ENCODE measurements around the gene SALL4.
"Not testable (repeated sequence)": the region's sequence is repeated elsewhere in the genome, so short reads cannot be mapped to it uniquely, and the experiment has no call there.

The SALL4 gene

DNA sequence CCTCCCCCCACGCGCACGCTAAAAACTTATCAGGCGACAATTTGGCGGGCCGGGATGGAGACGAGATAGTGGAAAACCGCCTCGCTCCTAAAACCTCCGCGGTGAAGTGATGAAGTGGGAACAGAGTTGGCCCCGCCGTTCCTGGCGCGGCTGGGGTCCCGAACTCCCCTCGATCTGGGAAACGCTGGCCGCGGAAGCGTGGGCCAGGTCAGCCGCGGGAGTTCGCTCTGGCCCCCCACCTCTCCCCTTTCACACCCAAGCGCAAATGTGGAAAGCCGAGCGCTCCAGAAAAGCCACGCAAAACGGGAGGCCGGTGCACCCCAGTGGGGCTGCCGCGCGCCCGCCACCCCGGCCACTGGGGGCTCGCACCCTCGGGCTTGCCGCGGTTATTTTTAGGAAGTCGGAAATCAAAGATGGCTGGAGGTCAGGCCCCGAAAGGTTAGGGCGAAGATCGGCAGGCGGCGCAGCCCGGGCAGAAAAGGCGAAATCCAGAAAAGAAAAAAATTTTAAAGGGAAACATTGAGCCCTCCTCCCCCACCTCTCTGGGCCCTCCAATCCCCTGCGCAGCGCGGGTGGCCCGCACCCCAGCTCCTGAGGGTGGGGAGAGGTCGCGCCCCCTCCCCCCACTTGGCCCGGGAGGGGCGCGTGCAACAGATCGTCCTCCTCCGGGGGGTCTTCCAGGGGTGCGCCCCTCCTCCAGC, 1.0 kb downstream of the SALL4 start:
- no peak for DNase-seq

DNA sequence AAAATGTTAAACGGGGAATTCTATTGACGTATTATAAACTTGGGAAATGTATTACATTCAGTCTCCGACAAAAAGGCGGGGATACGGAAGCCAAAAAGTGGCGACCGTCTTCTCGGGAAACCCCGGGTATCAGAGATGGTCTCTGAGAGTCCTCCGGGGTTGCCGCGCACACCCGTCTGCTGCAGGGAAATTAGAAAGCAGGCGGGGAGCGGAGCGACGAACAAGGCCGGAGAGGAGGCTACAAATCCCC, 1.5 kb downstream of the SALL4 start:
- DNase-seq: no peak

DNA sequence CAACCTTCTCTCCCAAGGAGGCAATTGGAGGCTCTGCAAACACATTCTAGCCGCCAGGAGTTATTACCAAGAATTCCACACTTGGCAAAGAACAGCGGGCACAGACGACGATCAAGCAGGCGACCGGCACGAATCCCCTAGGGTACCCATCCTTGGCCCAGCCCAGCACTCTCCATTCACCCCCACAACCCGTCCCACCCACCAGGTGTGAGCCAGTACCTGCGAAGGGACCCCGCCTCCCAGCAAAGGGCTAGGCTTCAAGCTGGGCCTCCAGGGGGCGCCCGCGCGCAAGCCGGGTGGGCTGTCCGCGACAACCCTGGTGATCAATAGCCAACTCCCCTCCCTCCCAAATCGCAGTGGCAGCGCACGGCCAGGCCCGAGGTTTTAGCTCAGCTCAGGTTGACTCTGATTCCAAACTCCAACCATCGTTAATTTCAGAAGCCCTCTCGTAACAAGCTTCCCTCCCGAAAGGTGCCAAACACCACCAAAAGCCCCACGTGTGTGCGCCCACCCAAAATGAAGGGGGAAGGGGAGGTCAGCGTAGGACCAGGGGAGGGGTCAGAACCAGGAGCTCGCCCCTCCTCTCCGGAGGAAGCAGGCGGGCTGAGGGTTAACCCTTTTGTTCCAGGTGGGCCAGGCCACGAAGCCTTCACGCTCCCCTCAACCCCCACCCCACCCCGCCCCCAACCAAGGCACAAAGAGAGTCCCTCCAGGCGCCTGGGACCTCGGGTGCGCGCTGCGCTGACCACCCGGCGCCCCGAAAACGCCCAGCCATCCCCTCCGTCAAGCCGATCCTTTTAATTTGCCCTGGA, 2.1 kb downstream of the SALL4 start:
- DNase-seq: no peak

- peak in 1 of 2 experiments; percentile 0 for DNase-seq
These were observed 2.9 kb downstream of the SALL4 start for GRCh38 chr20:51799401-51799860.

- DNase-seq: no peak
These were observed 4.8 kb downstream of the SALL4 start for GRCh38 chr20:51797357-51798025.

- DNase-seq: no peak
These were observed 6.0 kb downstream of the SALL4 start for GRCh38 chr20:51796340-51796739.

- no peak for DNase-seq
These were observed 9.4 kb downstream of the SALL4 start for GRCh38 chr20:51792960-51793359.

DNA sequence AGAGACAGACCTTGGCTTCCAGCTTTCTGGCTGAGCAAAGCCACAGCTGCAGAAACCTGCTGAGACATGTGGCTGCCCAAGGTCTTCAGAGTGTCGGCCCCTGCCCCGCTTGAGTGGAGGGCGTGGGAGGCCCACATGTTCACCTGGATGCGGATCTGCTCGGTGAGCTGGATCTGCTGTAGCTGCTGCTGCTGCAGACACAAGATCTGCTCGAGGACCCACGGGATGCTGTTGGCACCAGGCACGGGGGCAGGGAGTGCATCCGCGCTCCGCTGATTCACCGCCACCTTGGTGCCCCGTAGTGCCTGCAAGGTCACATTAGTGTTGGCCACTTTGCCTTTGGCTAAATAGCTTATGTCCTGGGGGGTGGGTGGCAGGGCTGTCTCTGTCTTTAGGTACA, 10.7 kb downstream of the SALL4 start:
- DNase-seq: no peak

DNA sequence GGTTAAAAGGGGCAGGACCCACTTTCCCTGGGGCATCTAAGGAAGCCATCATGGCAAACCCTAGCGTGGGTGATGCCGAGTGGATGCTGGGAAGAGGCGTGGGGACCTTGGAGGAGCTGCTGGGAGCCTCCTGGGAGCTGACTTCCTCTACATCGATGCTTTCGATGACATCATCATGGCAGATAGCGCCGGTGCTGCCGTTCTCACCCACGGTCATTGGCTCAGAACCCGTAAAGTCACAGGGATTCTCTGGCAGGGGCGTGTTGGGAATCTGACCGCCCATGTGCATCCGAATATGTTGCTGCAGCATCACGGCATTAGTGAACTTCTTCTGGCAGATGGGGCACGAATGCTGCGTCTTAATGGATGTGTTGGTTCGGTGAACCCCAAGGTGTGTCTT, 12.1 kb downstream of the SALL4 start:
- no peak for DNase-seq

GRCh38 chr20:51789434-51789833, 12.9 kb downstream of the SALL4 start:
- no peak for DNase-seq

DNA sequence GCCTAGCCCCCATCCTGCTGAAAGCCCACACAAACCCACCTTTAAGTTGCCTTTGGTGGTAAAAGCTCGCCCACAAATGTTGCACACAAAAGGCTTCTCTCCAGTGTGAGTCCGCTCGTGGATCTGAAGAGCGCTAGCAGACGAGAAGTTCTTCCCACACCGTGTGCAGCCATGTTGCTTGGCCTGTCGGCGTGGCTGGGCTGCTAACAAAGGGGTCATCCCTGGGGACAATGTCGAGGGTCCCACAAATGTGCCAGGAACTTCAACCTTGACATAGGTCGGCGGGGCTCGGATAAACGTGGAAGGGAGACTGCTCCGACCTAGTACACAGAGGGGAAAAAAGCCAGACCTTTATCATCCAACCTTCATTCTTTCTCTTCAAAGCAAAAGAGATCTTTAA, 13.5 kb downstream of the SALL4 start:
- no peak for DNase-seq

- no peak for DNase-seq
These were observed 18.0 kb downstream of the SALL4 start for GRCh38 chr20:51784299-51784698.

- DNase-seq: not testable (repeated sequence)
These were observed 24.0 kb downstream of the SALL4 start for GRCh38 chr20:51778229-51778759.

- DNase-seq: no peak
These were observed 27.1 kb downstream of the SALL4 start for GRCh38 chr20:51775241-51775640.

GRCh38 chr20:51772236-51772635, 30.1 kb downstream of the SALL4 start:
- DNase-seq: no peak

DNA sequence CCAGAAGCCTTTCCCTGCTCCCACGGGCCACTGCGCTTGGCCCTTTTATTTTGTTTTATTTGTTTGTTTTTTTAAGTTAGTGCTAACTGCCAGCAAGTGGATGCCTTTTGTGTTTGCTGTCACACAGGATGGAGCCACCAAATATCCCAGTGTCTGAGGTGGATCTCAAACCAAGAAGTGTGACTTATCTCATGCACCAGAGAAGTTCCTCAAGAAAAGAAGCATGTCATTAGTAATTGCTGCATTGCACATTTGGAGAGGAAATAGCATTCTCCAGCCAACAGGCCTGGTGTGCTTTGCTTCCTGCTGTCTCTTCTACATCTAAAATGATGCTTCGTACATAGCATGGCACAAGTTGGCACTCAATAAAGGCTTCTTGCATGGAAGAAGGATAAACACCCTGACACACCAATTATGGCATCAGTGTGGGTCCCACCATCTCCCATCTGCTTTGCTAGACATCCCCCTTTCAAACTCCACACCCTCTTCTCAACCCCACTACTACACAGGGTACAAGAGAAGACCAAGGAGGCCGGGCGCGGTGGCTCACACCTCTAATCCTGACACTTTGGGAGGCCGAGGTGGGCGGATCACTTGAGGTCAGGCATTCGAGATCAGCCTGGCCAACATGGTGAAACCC, 32.2 kb downstream of the SALL4 start:
- no peak for DNase-seq

- DNase-seq: no peak
These were observed 33.4 kb downstream of the SALL4 start for GRCh38 chr20:51768759-51769517.

- no peak for DNase-seq
These were observed 34.2 kb downstream of the SALL4 start, which contains the start of gene ATP9A for GRCh38 chr20:51767867-51768758. TSS of gene ATP9A (minus strand) at chr20:51768390. CDS start at chr20:51768369, 21 bp downstream.

DNA sequence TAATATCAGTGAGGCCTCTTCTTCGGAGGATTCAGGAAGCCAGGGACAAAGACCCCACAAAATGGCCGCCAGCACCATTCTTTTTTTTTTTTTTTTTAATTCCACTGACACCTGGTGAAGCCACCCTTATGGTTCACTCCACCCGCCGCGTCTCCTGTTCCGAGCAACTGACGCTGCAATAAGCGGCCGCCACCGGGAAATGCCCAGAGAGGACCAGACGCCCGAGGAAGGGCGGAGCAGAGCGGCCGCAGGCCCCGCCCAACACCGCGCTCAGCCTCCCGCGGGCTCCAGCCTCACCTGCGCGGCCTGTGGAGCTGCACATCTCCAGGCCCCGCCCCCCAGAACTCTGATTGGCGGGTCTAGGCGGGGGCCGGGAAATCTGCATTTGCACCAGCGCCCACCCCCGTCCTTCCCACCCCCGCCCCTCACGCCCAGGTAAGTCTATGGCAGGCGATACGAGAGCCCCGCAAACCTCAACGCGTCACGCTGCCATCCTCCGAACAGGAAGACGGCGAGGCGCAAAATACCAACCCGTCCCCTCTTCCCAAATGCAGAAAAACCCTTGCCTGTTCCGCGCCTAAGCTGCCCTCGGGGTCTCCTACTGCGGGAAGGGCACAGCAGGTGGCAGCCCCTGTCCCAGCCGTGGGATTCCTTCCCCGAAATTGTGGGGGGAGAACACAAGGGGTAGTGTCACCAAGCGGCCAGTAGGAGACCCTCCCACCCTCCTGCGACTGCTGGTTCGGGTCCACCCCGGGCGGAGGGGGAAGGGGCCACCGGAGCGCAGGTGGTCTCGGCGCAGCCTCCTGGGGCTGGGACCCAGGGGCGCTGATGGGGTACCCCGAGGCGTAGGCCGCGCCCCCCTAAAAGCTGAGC, 35.1 kb downstream of the SALL4 start:
- no peak for DNase-seq

DNA sequence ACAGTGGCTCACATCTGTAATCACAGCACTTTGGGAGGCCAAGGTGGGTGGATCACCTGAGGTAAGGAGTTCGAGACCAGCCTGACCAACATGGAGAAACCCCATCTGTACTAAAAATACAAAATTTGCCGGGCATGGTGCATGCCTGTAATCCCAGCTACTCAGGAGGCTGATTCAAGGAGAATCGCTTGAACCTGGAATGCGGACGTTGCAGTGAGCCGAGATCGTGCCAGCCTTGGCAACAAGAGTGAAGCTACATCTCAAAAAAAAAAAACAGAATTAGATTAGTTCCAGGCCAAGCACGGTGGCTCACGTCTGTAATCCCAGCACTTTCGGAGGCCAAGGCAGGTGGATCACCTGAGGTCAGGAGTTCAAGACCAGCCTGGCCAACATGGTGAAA, 36.9 kb downstream of the SALL4 start:
- DNase-seq: not testable (repeated sequence)
